CD14-positive monocyte (primary cell): ENCODE data around the gene C1QL2. TPM values are rescaled to one million over a fixed set of nuclear protein-coding genes. Genes with fewer than 3 reads are reported as not detected.

Experiments used
- DNase-seq, 3 donors: peaks; one replicate each; pipeline ENCODE4 v3.0.0-alpha.2; 2011 to 2022
- H2AFZ ChIP-seq: 2 replicates; pipeline ENCODE4 v1.6.0; 2012; ENCODE audit warnings: mild to moderate bottlenecking, low read depth, low read length, inconsistent platforms; ENCODE audit not compliant: insufficient read depth, poor library complexity, severe bottlenecking
- H3K27ac ChIP-seq, 2 donors: 1 replicate in 1 of 2; 2 replicates in 1 of 2; pipeline ENCODE4 v1.5.1; 2012 to 2013; ENCODE audit warnings: low read length in 2 of 2, control low read depth in 1 of 2, inconsistent platforms in 1 of 2, low read depth in 1 of 2, mild to moderate bottlenecking in 1 of 2
- H3K27me3 ChIP-seq, 2 donors: one replicate each; pipeline versions ENCODE4 v1.6.0 to v1.6.1; 2011 to 2013; ENCODE audit warnings: low read length in 2 of 2; ENCODE audit not compliant: control insufficient read depth in 2 of 2, insufficient read depth in 2 of 2
- H3K36me3 ChIP-seq, 2 donors: replicated peaks in 1 of 2; 1 replicate in 1 of 2; 2 replicates in 1 of 2; pipeline versions ENCODE4 v1.5.1 to v1.6.1; 2012 to 2013; ENCODE audit warnings: low read length in 2 of 2, control low read depth in 1 of 2, inconsistent platforms in 1 of 2, mild to moderate bottlenecking in 1 of 2; ENCODE audit not compliant: insufficient read depth in 2 of 2, control insufficient read depth in 1 of 2
- H3K4me1 ChIP-seq, 2 donors: 1 replicate in 1 of 2; 2 replicates in 1 of 2; pipeline versions ENCODE4 v1.5.1 to v1.6.1; 2012 to 2013; ENCODE audit warnings: low read length in 2 of 2, control low read depth in 1 of 2, inconsistent platforms in 1 of 2, mild to moderate bottlenecking in 1 of 2, moderate library complexity in 1 of 2; ENCODE audit not compliant: insufficient read depth in 2 of 2, control insufficient read depth in 1 of 2
- H3K4me2 ChIP-seq: replicated peaks from 2 replicates; pipeline ENCODE3; 2012; ENCODE audit warnings: low read length, moderate library complexity, mild to moderate bottlenecking; ENCODE audit not compliant: poor library complexity, severe bottlenecking; ENCODE audit errors: extremely low read depth
- H3K4me3 ChIP-seq, 3 experiments: fragments of 200-600 bp in 1 of 3; sonication (generic) in 1 of 3; replicated peaks in 1 of 3; 1 replicate in 2 of 3; 2 replicates in 1 of 3; pipeline ENCODE4 v1.5.1; 2011 to 2013; ENCODE audit warnings: low read length in 3 of 3, mild to moderate bottlenecking in 3 of 3, control low read depth in 2 of 3, low read depth in 2 of 3, inconsistent platforms in 1 of 3, moderate library complexity in 1 of 3
- H3K79me2 ChIP-seq: 2 replicates; pipeline ENCODE4 v1.6.0; 2012; ENCODE audit warnings: mild to moderate bottlenecking, control low read depth, inconsistent platforms, low read length, moderate library complexity; ENCODE audit not compliant: insufficient read depth
- H3K9ac ChIP-seq: 2 replicates; pipeline ENCODE4 v1.6.0; 2017; ENCODE audit warnings: low read length, mild to moderate bottlenecking; ENCODE audit not compliant: insufficient read depth, poor library complexity, severe bottlenecking
- H3K9me3 ChIP-seq, 2 donors: replicated peaks in 1 of 2; 1 replicate in 1 of 2; 2 replicates in 1 of 2; pipeline versions ENCODE4 v1.5.1 to v1.6.1; 2012 to 2013; ENCODE audit warnings: low read length in 2 of 2, control low read depth in 1 of 2; ENCODE audit not compliant: control insufficient read depth in 1 of 2, insufficient read depth in 1 of 2
- H4K20me1 ChIP-seq: 2 replicates; pipeline ENCODE4 v1.6.0; 2012; ENCODE audit warnings: mild to moderate bottlenecking, low read length, control low read depth, moderate library complexity; ENCODE audit not compliant: insufficient read depth
- H3K27ac Mint-ChIP-seq, 7 donors: one replicate each; pipeline ENCODE4 v1.8.0; 2020; ENCODE audit warnings: mild to moderate bottlenecking in 7 of 7, mixed read lengths in 7 of 7, moderate library complexity in 6 of 7, inconsistent platforms in 2 of 7
- H3K27me3 Mint-ChIP-seq, 3 donors: one replicate each; pipeline ENCODE4 v1.8.0; 2021 to 2022; ENCODE audit warnings: low read depth in 3 of 3, mild to moderate bottlenecking in 3 of 3, mixed read lengths in 3 of 3, moderate library complexity in 3 of 3, inconsistent platforms in 1 of 3
- H3K36me3 Mint-ChIP-seq, 2 donors: one replicate each; pipeline ENCODE4 v1.8.0; 2020; ENCODE audit warnings: mixed read lengths in 2 of 2, inconsistent platforms in 1 of 2, mild to moderate bottlenecking in 1 of 2
- H3K4me1 Mint-ChIP-seq: one replicate; pipeline ENCODE4 v1.8.0; 2020; ENCODE audit warnings: mild to moderate bottlenecking, mixed read lengths
- H3K4me3 Mint-ChIP-seq, 2 donors: one replicate each; pipeline ENCODE4 v1.8.0; 2020; ENCODE audit warnings: mild to moderate bottlenecking in 2 of 2, mixed read lengths in 2 of 2, moderate library complexity in 1 of 2
- H3K9me3 Mint-ChIP-seq, 7 donors: one replicate each; pipeline ENCODE4 v1.8.0; 2020 to 2022; ENCODE audit warnings: mixed read lengths in 7 of 7, mild to moderate bottlenecking in 6 of 7, moderate library complexity in 6 of 7, inconsistent platforms in 2 of 7
- CTCF ChIP-seq: fragments of 200-600 bp; IDR thresholded peaks from one replicate; pipeline ENCODE4 v1.8.0; 2022; ENCODE audit warnings: antibody characterized with exemption, mild to moderate bottlenecking
- WGBS: methylation state at CpG from one replicate; pipeline ENCODE4 v1.1.5; 2013; ENCODE audit warnings: missing lambda C conversion rate; ENCODE audit not compliant: insufficient coverage; 5-methylcytosine and 5-hydroxymethylcytosine counted together
- intact Hi-C, 2 donors: fragments of 100-400 bp; cut with micrococcal nuclease; formaldehyde crosslinking; loops; one replicate each; pipeline versions ENCODE4 v1.15.0 to v1.15.1; 2023
- polyA plus RNA-seq, 3 donors: library from polyadenylated mRNA; depleted of rRNA in 1 of 3; unstranded in 2 of 3; stranded (reverse) in 1 of 3; fragments of 300-500 nt in 2 of 3; fragments of >200 nt in 1 of 3; fragmentation: Illumina TruSeq in 2 of 3; gene quantifications; 1 replicate in 2 of 3; 2 replicates in 1 of 3; pipeline ENCODE4 v1.2.3, GENCODE V29; 2012 to 2021

Gene C1QL2
- polyA plus RNA-seq, 3 donors = not detected

- no peaks in the 10 kb centered on the region for H3K27me3 ChIP-seq
- no peak overlapping the region for H3K27ac Mint-ChIP-seq
- H3K4me3 ChIP-seq = no peak overlapping the region
- H3K9ac ChIP-seq = no peak overlapping the region
- no peaks in the 10 kb centered on the region for H4K20me1 ChIP-seq
- H3K4me1 Mint-ChIP-seq = no peaks in the 10 kb centered on the region
- no peak overlapping the region for H3K4me3 Mint-ChIP-seq
- no peak overlapping the region for H2AFZ ChIP-seq
- H3K4me2 ChIP-seq = no peak overlapping the region
- no peaks in the 10 kb centered on the region for H3K4me1 ChIP-seq
- no peak for DNase-seq
- no peaks in the 10 kb centered on the region for H3K79me2 ChIP-seq
- TF ChIP-seq CTCF = no peak
- H3K9me3 ChIP-seq = no peaks in the 10 kb centered on the region
- WGBS = 97% methylated on average over 4 of the region's 5 CpGs
- no peaks in the 10 kb centered on the region for H3K36me3 ChIP-seq
- peaks cover 5 to 20% (median 11%) of the 10 kb centered on the region in 3 donors for H3K27me3 Mint-ChIP-seq
- H3K9me3 Mint-ChIP-seq = no peaks in the 10 kb centered on the region
- no peak overlapping the region for H3K27ac ChIP-seq
- intact Hi-C loops = no loop called here
- no peaks in the 10 kb centered on the region for H3K36me3 Mint-ChIP-seq
Measured at GRCh38 chr2:119144806-119145205, 13.7 kb downstream of the C1QL2 start.

GRCh38 chr2:119142824-119143223 is 15.7 kb downstream of the C1QL2 start:
- H3K4me3 ChIP-seq = no peak overlapping the region
- Mint-ChIP-seq H3K27me3 (peaks cover 10 to 27% (median 13%) of the 10 kb centered on the region in 3 donors), H3K4me3 (no peak overlapping the region), H3K36me3 (no peaks in the 10 kb centered on the region), H3K27ac (no peak overlapping the region), H3K9me3 (no peaks in the 10 kb centered on the region), H3K4me1 (no peaks in the 10 kb centered on the region)
- 74% methylated on average over 8 of the region's 11 CpGs for WGBS
- H3K9ac ChIP-seq = no peak overlapping the region
- H3K27me3 ChIP-seq = no peaks in the 10 kb centered on the region
- H3K27ac ChIP-seq = no peak overlapping the region
- DNase-seq = no peak
- H3K36me3 ChIP-seq = no peaks in the 10 kb centered on the region
- no peak overlapping the region for H2AFZ ChIP-seq
- H4K20me1 ChIP-seq = no peaks in the 10 kb centered on the region
- H3K4me1 ChIP-seq = no peaks in the 10 kb centered on the region
- intact Hi-C loops = no loop called here
- no peaks in the 10 kb centered on the region for H3K9me3 ChIP-seq
- no peak for TF ChIP-seq CTCF
- no peaks in the 10 kb centered on the region for H3K79me2 ChIP-seq
- no peak overlapping the region for H3K4me2 ChIP-seq
